ENCODE measurements around the gene MYH8.

MYH8 gene

GRCh38 chr17:10457952-10458351 lies 36.2 kb upstream of the MYH8 start:
- peaks cover 8% of the 10 kb centered on the region for H3K27me3 ChIP-seq (ENCODE audit: insufficient read depth, poor library complexity, severe bottlenecking)
- ATAC-seq (ENCODE audit: low read depth) (no peak), DNase-seq (ENCODE audit: low spot score) (no peak)
- no peak overlapping the region for H3K4me3 ChIP-seq (ENCODE audit: severe bottlenecking)
- H3K36me3 ChIP-seq (ENCODE audit: low read depth): no peaks in the 10 kb centered on the region
- no peak for TF ChIP-seq CTCF (IDR thresholded peaks at IDR 0.05; ENCODE audit: poor library complexity, severe bottlenecking)
- H3K4me1 ChIP-seq (ENCODE audit: insufficient read depth, poor library complexity, severe bottlenecking): no peaks in the 10 kb centered on the region
- H3K9me3 ChIP-seq (ENCODE audit: severe bottlenecking): no peaks in the 10 kb centered on the region
- H3K27ac ChIP-seq (ENCODE audit: poor library complexity, severe bottlenecking): no peak overlapping the region

GRCh38 chr17:10447026-10447931 lies 25.5 kb upstream of the MYH8 start:
- Histone ChIP-seq H3K27me3 (ENCODE audit: insufficient read depth, poor library complexity, severe bottlenecking) (peaks cover 45% of the 10 kb centered on the region), H3K4me1 (ENCODE audit: insufficient read depth, poor library complexity, severe bottlenecking) (no peaks in the 10 kb centered on the region), H3K4me3 (ENCODE audit: severe bottlenecking) (no peak overlapping the region), H3K27ac (ENCODE audit: poor library complexity, severe bottlenecking) (no peak overlapping the region), H3K36me3 (ENCODE audit: low read depth) (no peaks in the 10 kb centered on the region), H3K9me3 (ENCODE audit: severe bottlenecking) (no peaks in the 10 kb centered on the region)
- DNase-seq (ENCODE audit: low spot score) (no peak), ATAC-seq (ENCODE audit: low read depth) (no peak)
- no peak for TF ChIP-seq CTCF (IDR thresholded peaks at IDR 0.05; ENCODE audit: poor library complexity, severe bottlenecking)

- H3K4me3 ChIP-seq (ENCODE audit: severe bottlenecking): no peak overlapping the region
- ATAC-seq (ENCODE audit: low read depth): no peak
- no peaks in the 10 kb centered on the region for H3K36me3 ChIP-seq (ENCODE audit: low read depth)
- H3K27ac ChIP-seq (ENCODE audit: poor library complexity, severe bottlenecking): no peak overlapping the region
- H3K27me3 ChIP-seq (ENCODE audit: insufficient read depth, poor library complexity, severe bottlenecking): peaks cover 26% of the 10 kb centered on the region
- no peak for TF ChIP-seq CTCF (IDR thresholded peaks at IDR 0.05; ENCODE audit: poor library complexity, severe bottlenecking)
- no peak for DNase-seq (ENCODE audit: low spot score)
- no peaks in the 10 kb centered on the region for H3K9me3 ChIP-seq (ENCODE audit: severe bottlenecking)
- H3K4me1 ChIP-seq (ENCODE audit: insufficient read depth, poor library complexity, severe bottlenecking): no peaks in the 10 kb centered on the region
These were observed 18.1 kb upstream of the MYH8 start for GRCh38 chr17:10439816-10440215.

- Histone ChIP-seq H3K27ac (ENCODE audit: poor library complexity, severe bottlenecking) (no peak overlapping the region), H3K27me3 (ENCODE audit: insufficient read depth, poor library complexity, severe bottlenecking) (no peaks in the 10 kb centered on the region), H3K36me3 (ENCODE audit: low read depth) (no peaks in the 10 kb centered on the region), H3K4me3 (ENCODE audit: severe bottlenecking) (no peak overlapping the region), H3K9me3 (ENCODE audit: severe bottlenecking) (no peaks in the 10 kb centered on the region), H3K4me1 (ENCODE audit: insufficient read depth, poor library complexity, severe bottlenecking) (no peaks in the 10 kb centered on the region)
- no peak for TF ChIP-seq CTCF (IDR thresholded peaks at IDR 0.05; ENCODE audit: poor library complexity, severe bottlenecking)
- DNase-seq (ENCODE audit: low spot score): no peak
- no peak for ATAC-seq (ENCODE audit: low read depth)
These were observed 13.3 kb upstream of the MYH8 start for GRCh38 chr17:10435096-10435495.
